ENCODE results near the gene INTS15.

The INTS15 gene

DNA sequence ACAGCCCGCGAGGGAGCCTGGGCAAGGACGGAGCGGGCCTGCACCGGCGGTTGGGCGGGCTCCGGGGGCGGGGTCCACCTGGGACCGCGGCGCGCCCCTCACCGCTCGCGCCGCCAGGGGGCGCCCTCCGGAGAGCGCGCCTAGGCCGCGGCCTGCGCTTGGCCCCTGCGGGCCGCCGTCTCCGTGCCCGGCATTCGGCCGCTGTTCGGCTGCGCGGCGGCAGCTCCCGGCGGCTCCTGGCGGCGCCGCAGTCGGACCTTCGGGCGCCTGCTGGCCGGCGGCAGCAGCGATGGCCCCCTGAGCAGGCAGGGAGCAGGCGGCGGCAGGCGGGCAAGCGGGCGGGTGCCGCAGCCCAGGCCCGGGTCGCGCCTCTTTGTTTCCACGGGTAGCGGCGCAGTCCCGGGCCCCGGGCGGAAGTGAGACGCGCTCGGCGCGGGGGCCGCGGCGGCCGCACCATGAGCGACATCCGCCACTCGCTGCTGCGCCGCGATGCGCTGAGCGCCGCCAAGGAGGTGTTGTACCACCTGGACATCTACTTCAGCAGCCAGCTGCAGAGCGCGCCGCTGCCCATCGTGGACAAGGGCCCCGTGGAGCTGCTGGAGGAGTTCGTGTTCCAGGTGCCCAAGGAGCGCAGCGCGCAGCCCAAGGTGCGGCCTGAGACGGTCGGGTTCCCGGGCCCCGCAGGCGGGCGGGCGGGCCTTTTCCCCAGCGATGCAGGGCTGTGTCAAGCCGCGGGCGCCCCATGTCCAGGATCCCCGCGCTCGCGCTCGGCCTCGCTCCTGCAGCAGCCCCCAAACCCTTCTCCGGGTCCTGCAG, at the start of gene INTS15:
INTS15 (plus strand) TSS at position 193 of the 816 bp plus-strand sequence; CDS start at position 456, 263 bp downstream.
- DNase-seq (ENCODE audit: low read depth in 1 of 2, low spot score in 1 of 2), result peak; percentile 68 to 78

- no peak for DNase-seq (ENCODE audit: low read depth in 1 of 2, low spot score in 1 of 2)
These were observed 47.5 kb upstream of the INTS15 start for GRCh38 chr7:6542368-6542767.

GRCh38 chr7:6545398-6546126, 44.3 kb upstream of the INTS15 start:
- no peak for DNase-seq (ENCODE audit: low read depth in 1 of 2, low spot score in 1 of 2)

DNA sequence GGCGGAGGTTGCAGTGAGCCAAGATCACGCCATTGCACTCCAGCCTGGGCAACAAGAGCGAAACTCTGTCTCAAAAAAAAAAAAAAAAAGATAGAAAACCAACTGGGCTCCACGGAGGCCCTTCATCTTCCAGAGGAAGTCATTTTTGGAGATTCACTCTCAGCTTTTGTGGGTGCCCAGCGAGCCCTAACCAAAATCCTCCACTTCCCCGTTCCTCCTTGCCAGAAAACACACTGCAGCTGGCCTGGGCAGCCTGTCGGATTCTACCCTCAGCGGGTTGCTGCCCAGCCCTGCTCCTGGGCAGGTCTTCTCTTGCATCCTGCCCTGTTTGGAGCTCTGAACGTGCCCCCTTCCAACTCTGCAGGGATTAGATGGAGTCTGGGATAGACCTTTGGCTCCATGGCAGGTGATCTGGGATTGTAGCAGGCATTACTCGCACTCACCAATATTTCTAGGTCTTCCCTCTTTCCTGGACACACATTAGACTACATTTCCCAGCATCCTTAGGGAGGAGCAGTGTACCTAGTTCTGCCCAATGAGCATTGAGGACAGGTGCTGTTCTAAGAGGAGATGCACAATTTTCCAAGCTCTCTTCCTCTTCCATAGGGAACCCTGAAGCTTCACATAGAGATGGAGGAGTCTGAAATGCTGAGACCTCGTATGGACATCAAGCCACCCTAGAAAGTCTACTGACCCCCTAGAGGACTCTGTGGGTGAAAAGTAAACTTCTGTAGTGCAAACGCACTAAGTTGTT, 43.1 kb upstream of the INTS15 start:
- no peak for DNase-seq (ENCODE audit: low read depth in 1 of 2, low spot score in 1 of 2)

DNA sequence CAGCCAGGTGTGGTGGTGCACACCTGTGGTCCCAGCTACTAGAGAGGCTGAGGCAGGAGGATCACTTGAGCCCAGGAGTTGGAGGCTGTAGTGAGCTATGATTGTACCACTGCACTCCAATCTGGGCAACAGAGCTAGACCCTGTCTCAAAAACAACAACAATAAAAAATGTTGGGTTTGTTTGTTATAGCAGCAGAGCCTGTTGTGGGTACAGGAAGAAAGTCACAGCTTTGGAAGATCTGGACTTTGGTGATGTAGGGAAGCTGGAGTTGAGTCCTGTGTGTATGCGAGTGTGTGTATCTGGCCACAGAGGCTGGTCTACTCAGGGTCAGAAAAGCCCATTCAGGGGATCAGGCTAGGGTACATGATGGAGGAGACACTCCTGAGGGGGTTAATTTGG, 42.4 kb upstream of the INTS15 start:
- DNase-seq (ENCODE audit: low read depth in 1 of 2, low spot score in 1 of 2), result no peak

- no peak for DNase-seq (ENCODE audit: low read depth in 1 of 2, low spot score in 1 of 2)
These were observed 38.8 kb upstream of the INTS15 start, which contains the start of gene GRID2IP for GRCh38 chr7:6551016-6551511. Gene GRID2IP, minus strand, starts transcription at chr7:6551461. Its CDS starts 25 bp downstream, at chr7:6551436.

DNA sequence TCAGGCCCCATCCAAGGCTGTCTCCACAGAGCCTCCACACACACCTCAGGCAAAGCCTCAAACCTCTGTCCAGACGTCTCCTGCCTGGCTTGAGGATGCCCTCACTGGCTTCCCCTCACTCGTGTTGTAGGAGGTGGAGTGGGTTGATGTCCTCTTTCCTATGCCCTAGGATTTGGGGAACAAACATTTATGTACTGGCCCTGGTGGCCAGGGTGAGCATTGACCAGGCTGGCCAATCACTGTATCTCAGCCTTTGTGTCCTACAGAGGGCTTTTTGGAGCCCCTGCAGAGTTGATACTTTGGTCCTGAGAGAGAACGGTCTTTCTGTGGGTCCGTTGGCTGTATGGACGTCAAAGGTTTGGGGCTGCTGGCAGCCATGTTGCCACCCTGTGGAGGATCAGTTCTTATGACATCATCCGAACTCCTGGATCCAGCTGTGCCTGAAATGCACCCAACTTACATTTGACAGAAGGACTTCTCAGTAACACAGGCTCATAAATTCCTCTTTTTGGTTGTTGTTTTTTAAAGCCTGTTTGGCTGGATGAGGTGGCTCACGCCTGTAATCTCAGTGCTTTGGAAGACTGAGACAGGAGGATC, 36.3 kb upstream of the INTS15 start:
- DNase-seq (ENCODE audit: low read depth in 1 of 2, low spot score in 1 of 2), result no peak

DNA sequence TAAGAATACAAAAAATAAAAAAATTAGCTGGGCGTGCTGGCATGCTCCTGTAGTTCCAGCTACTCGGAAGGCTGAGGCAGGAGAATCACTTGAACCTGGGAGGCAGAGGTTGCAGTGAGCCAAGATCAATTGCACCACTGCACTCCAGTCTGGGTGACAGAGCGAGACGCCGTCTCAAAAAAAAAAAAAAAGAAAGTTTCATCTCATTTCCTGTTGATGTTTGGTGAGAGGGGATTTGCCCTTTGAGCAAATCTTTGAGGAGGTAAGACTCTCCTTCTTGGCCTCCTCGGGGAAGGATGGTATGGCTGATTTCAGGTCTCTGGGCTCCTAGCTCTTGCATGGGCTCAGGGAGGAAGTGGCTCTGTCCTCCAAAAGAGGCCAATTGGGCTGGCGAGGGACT, 35.0 kb upstream of the INTS15 start:
- DNase-seq (ENCODE audit: low read depth in 1 of 2, low spot score in 1 of 2), result no peak

DNA sequence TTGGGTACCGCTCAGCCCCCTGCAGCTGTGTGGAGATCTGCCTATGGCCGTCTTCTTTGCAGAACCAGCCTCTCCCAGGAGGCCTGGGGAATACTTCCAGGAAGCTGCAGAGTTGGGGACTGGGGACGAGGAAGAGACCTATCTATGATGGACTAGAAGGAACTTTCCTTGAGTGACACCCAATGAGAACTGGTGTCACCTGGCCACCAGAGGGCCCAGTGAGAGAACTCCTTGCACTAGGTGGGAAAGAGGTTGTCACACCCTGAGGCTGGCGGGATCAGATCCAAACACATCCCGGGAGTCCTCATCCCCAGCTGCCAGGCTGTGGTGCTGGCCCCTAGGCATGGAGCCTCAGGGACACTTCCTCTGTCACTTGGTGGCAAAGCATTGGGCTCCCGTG, 33.6 kb upstream of the INTS15 start:
- no peak for DNase-seq (ENCODE audit: low read depth in 1 of 2, low spot score in 1 of 2)

GRCh38 chr7:6558837-6559236, 31.0 kb upstream of the INTS15 start:
- no peak for DNase-seq (ENCODE audit: low read depth in 1 of 2, low spot score in 1 of 2)

- DNase-seq (ENCODE audit: low read depth in 1 of 2, low spot score in 1 of 2), result no peak
These were observed 29.9 kb upstream of the INTS15 start for GRCh38 chr7:6559896-6560295.

DNA sequence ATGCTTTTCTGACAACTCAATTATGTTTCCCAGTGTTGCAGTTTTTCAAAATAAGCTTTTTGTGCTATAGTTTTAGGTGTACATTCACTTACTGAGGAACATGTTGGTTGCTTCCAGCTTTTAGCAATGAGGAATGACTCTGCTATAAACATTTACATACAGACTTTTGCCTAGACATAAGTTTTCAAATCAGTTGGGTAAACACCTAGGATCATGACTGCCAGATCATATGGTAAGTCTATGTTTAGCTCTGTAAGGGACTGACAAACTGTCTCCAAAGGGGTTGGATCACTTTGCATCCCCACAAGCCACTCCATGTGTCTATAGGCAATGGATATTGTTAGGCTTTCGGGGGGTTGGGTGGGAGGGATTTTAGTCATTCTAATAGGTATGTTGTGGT, 27.7 kb upstream of the INTS15 start:
- no peak for DNase-seq (ENCODE audit: low read depth in 1 of 2, low spot score in 1 of 2)

DNA sequence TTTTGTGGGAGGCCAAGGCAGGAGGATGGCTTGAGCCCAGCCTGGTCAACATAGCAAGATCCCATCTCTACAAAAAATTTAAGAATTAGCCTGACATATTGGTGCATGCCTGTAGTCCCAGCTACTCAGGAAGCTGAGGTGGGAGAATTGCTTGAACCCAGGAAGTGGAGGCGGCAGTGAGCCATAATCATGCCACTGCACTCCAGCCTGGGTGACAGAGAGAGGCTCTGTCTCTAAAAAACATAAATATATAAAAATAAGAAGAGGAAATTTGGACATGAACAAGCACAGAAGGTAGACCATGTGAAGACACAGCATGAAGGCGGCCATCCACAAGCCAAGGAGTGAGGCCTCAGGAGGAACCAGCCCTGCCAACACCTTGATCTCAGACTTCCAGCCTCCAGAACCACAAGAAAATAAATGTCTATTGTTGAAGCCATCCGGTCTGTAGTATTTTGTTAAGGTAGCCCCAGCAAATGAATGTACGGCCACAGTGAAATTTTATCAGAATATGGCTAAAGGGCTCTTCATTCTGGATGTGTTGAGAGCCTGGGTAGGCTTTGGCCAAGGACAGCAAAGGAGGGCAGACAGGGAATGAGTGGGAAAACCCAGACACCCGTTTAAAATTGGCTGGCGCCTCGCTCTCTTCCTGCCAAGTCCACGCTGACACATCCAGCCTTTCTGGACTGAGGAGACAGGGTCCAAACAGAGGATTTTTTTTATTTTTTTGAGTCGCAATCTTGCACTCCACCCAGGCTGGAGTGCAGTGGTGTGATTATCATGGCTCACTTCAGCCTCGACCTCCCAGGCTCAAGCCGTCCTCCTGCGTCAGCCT, 25.7 kb upstream of the INTS15 start:
- no peak for DNase-seq (ENCODE audit: low read depth in 1 of 2, low spot score in 1 of 2)

GRCh38 chr7:6565655-6566054, 24.2 kb upstream of the INTS15 start:
- DNase-seq (ENCODE audit: low read depth in 1 of 2, low spot score in 1 of 2), result no peak

DNA sequence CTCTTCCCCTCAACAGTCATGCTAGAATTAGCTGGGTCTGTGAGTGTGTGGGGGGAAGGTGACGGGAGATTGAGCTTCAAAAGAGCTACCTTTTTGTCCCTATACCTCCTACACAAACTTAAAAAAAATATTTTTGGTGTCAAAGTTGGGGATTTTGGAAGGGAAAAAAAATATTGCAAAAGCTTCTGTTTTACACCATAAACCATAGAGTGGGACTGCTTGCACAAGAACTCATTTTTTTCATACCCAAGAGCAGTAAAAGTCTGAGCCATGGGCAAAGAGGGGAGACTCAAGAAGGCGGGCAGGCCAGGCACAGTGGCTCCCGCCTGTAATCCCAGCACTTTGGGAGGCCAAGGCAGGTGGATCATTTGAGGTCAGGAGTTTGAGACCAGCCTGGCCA, 21.9 kb upstream of the INTS15 start:
- no peak for DNase-seq (ENCODE audit: low read depth in 1 of 2, low spot score in 1 of 2)

DNA sequence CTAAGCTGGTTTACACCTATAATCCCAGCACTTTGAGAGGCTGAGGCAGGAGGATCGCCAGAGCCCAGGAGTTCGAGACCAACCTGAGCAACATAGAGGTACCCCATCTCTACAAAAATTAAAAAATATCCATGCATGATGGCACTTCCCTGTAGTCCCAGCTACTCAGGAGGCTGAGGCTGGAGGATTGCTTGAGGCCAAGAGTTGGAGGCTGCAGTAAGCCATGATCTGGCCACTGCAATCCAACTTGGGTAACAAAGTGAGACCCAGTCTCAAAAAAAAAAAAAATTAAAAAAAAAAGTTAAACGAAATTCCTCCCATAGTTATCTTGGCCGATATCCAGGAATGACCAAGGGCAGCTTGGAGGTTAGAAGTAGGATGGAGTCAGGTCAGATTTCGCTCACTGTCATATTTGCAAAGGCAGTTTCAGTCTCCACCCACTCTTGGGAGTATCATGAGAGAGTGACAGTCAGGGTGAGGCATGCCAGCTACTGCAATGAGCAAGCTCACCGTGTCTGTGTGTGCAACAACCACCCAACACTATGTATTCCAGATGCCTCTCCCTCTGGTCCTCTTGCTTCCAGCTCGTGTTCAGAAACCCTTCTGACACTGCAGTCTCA, 18.6 kb upstream of the INTS15 start:
- no peak for DNase-seq (ENCODE audit: low read depth in 1 of 2, low spot score in 1 of 2)

DNA sequence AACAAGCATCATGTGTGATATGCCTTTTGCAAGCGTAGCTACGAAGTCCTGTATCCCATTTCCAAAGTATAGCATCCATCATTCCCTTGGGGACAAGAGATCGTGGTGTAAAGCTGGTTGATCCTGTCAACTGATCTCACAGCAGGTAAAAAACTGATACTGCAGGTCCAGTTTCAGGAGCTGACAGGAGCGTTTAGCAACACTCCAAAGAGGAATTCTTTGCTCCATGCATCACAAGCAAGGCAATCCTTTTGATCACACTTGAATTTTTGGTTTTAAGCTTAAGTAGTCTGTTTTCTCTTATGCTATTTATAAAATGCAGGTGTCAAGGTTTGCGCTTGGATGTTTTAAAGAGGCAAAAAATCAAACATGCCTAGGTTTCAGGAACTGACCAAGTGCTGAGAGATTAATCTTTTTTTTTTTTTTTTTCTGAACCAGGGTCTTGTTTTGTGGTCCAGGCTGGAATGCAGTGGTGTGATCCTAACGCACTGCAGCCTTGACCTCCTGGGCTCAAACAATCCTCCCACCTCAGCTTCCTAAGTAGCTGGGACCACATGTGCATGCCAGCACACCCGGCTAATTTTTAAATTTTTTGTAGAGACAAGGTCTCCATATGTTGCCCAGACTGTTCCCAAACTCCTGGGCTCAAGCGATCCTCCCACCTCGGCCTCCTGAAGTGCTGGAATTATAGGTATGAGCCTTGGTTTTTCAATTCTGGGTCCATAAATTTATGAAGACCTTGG, 14.4 kb upstream of the INTS15 start:
- DNase-seq (ENCODE audit: low read depth in 1 of 2, low spot score in 1 of 2), result no peak

GRCh38 chr7:6576024-6576866, 13.6 kb upstream of the INTS15 start:
- DNase-seq (ENCODE audit: low read depth in 1 of 2, low spot score in 1 of 2), result no peak

Measured in stimulated activated CD4-positive, alpha-beta T cell treated with anti-CD3 and anti-CD28 coated beads, Interleukin-15, amount 100 ng/mL, for 1 hour (primary cell).